Effector memory CD8-positive, alpha-beta T cell (primary cell): ENCODE data around the gene ABCG8.

Source experiments
- ATAC-seq: fragments of 150-1000 bp; cut with Tn5 transposase; replicated peaks from 2 replicates; pipeline ENCODE4 v1.10.0; 2021; ENCODE audit warnings: mild to moderate bottlenecking, moderate library complexity
- DNase-seq, 3 experiments: peaks; one replicate each; pipeline ENCODE4 v3.0.0; 2021
- H3K27ac Mint-ChIP-seq, 2 donors: one replicate each; pipeline ENCODE4 v1.8.0; 2022; ENCODE audit warnings: mild to moderate bottlenecking in 2 of 2, mixed read lengths in 2 of 2, moderate library complexity in 2 of 2
- H3K27me3 Mint-ChIP-seq, 2 donors: one replicate each; pipeline ENCODE4 v1.8.0; 2022; ENCODE audit warnings: mixed read lengths in 2 of 2
- H3K36me3 Mint-ChIP-seq: one replicate; pipeline ENCODE4 v1.8.0; 2022; ENCODE audit warnings: mild to moderate bottlenecking, moderate library complexity, mixed read lengths; ENCODE audit not compliant: insufficient read depth
- H3K4me1 Mint-ChIP-seq, 2 donors: one replicate each; pipeline ENCODE4 v1.8.0; 2022; ENCODE audit warnings: low read depth in 2 of 2, mixed read lengths in 2 of 2
- H3K4me3 Mint-ChIP-seq, 2 donors: one replicate each; pipeline ENCODE4 v1.8.0; 2022; ENCODE audit warnings: mild to moderate bottlenecking in 2 of 2, mixed read lengths in 2 of 2, moderate library complexity in 2 of 2
- H3K9me3 Mint-ChIP-seq, 2 donors: one replicate each; pipeline ENCODE4 v1.8.0; 2022; ENCODE audit warnings: mixed read lengths in 2 of 2

The ABCG8 gene

DNA sequence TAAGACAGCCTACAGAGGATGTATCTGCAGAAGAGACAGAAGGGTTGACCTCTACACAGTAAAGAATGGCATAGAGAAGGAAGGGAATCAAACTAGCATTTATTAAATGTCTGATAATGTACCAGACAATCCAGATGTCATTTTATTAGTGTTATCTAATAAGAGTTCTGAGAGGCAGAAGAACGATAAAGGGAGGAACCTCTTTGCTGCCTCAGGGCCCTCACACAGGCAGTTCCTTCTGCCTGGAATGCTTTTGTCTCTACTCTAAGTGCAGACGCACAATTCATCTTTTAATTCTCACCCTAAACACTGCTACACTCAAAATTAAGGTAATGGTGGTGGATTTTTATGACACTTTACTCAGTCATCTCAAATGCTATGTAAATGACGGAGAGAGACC lies 92.5 kb downstream of the ABCG8 start:
- Mint-ChIP-seq H3K36me3 (peaks cover 27% of the 10 kb centered on the region), H3K27me3 (no peaks in the 10 kb centered on the region), H3K4me1 (peaks cover 7 to 18% of the 10 kb centered on the region in 2 donors), H3K9me3 (no peaks in the 10 kb centered on the region), H3K4me3 (no peak overlapping the region), H3K27ac (no peak overlapping the region)
- ATAC-seq (no peak), DNase-seq (no peak)
